ENCODE results near the gene SMURF2. TPM values are rescaled to one million over a fixed set of nuclear protein-coding genes. Genes with fewer than 3 reads are reported as not detected.

Gene SMURF2
- total and polyA plus RNA-seq, 11 donors, result 3.6 to 17.5 (median 12.2) TPM

DNA sequence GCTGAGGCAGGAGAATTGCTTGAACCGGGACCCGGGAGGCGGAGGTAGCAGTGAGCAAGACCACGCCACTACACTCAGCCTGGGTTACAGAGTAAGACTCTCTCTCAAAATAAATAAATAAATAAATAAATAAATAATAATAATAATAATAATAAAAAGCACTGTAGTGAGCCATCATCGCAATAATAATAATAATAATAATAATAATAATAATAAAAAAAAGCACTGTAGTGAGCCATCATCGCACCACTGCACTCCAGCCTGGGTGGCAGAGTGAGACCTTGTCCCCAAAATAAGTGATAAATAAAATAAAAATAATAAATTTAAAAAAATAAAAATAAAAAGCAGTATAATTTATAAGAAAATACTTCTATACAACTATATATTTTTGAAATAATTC is 40.3 kb downstream of the SMURF2 start:
- ATAC-seq (no peak), DNase-seq (no peak)
- WGBS, 4 donors, result 98 to 99% (median 98%) methylated on average over 6 of the region's 6 CpGs
- TF ChIP-seq, protein P1, sequence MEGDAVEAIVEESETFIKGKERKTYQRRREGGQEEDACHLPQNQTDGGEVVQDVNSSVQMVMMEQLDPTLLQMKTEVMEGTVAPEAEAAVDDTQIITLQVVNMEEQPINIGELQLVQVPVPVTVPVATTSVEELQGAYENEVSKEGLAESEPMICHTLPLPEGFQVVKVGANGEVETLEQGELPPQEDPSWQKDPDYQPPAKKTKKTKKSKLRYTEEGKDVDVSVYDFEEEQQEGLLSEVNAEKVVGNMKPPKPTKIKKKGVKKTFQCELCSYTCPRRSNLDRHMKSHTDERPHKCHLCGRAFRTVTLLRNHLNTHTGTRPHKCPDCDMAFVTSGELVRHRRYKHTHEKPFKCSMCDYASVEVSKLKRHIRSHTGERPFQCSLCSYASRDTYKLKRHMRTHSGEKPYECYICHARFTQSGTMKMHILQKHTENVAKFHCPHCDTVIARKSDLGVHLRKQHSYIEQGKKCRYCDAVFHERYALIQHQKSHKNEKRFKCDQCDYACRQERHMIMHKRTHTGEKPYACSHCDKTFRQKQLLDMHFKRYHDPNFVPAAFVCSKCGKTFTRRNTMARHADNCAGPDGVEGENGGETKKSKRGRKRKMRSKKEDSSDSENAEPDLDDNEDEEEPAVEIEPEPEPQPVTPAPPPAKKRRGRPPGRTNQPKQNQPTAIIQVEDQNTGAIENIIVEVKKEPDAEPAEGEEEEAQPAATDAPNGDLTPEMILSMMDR (IDR thresholded peaks at IDR 0.05), result no peak
- TF ChIP-seq POLR2A (IDR thresholded peaks at IDR 0.05), result no peak
- peaks cover 0 to 3% (median 0%) of the 10 kb centered on the region in 9 donors for H3K36me3 ChIP-seq
- peaks cover 0 to 43% (median 19%) of the 10 kb centered on the region in 12 donors for H3K4me1 ChIP-seq
- H3K9me3 ChIP-seq, result no peaks in the 10 kb centered on the region
- no peak overlapping the region for H3K27ac ChIP-seq
- no peak overlapping the region for H3K4me3 ChIP-seq
- intact Hi-C loops (cut with DNase I), result no loop called here
- no peaks in the 10 kb centered on the region for H3K27me3 ChIP-seq

DNA sequence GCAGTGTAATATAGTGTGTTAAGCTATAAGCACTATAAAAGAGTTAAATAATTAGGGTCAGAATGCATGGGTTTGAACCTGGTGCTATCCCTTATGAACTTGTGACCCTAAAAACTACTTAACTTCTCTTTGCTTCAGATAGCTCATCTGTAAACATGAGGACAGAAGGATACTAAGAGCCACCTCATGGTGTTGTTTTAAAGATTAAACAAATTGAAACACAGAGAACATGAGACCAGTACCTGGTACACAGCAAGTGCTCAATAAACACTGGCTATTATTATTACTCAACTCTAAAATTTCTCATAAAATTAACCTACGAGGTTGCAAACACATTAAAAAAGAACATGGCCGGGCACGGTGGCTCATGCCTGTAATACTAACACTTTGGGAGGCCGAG is 43.3 kb downstream of the SMURF2 start:
- Histone ChIP-seq H3K9me3 (no peaks in the 10 kb centered on the region), H3K4me1 (peaks cover 0 to 51% (median 34%) of the 10 kb centered on the region in 12 donors), H3K27me3 (no peaks in the 10 kb centered on the region), H3K36me3 (no peaks in the 10 kb centered on the region), H3K4me3 (no peak overlapping the region), H3K27ac (no peak overlapping the region)
- DNase-seq (no peak), ATAC-seq (no peak)
- intact Hi-C loops (cut with DNase I), result no loop called here
- WGBS, 4 donors, result 94 to 97% (median 96%) methylated on average over 4 of the region's 4 CpGs
- TF ChIP-seq, protein P1 (IDR thresholded peaks at IDR 0.05), result no peak
- TF ChIP-seq POLR2A (IDR thresholded peaks at IDR 0.05), result no peak

DNA sequence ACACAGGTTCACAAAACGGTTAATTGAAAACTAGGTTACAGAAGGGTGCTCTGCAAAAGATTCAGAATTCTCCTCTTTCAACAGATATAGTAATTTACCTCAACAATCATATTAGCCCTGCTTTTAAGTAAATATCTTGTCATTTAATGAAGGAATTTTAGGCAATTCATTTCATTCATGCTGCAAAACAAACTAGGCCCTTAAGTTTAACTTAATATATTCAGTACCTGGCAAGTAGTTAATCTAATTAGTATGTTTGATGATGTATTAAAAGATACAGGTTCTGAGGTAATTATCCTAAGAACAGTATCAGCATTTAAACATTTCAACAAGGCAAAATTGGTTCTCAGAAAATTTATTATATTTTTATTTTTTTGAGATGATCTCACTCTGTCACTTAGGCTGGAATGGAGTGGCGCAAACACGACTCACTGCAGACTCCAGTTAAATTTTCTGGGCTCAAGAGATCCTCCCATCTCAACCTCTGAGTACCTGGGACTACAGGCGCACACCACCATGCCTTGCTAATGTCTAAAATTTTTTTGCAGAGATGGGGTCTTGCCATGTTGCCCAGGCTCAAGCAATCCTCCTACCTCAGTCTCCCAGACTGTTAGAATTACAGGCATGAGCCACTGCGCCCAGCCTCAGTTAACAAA is 44.9 kb downstream of the SMURF2 start:
- no peak for TF ChIP-seq POLR2A (IDR thresholded peaks at IDR 0.05)
- TF ChIP-seq, protein P1 (IDR thresholded peaks at IDR 0.05), result no peak
- WGBS, 4 donors, result 94 to 100% (median 95%) methylated on average over 5 of the region's 5 CpGs
- intact Hi-C loops (cut with DNase I), result no loop called here
- Histone ChIP-seq H3K36me3 (no peaks in the 10 kb centered on the region), H3K27ac (no peak overlapping the region), H3K9me3 (no peaks in the 10 kb centered on the region), H3K4me3 (no peak overlapping the region), H3K4me1 (peaks cover 0 to 46% (median 39%) of the 10 kb centered on the region in 12 donors), H3K27me3 (no peaks in the 10 kb centered on the region)
- no peak for DNase-seq
- no peak for ATAC-seq

DNA sequence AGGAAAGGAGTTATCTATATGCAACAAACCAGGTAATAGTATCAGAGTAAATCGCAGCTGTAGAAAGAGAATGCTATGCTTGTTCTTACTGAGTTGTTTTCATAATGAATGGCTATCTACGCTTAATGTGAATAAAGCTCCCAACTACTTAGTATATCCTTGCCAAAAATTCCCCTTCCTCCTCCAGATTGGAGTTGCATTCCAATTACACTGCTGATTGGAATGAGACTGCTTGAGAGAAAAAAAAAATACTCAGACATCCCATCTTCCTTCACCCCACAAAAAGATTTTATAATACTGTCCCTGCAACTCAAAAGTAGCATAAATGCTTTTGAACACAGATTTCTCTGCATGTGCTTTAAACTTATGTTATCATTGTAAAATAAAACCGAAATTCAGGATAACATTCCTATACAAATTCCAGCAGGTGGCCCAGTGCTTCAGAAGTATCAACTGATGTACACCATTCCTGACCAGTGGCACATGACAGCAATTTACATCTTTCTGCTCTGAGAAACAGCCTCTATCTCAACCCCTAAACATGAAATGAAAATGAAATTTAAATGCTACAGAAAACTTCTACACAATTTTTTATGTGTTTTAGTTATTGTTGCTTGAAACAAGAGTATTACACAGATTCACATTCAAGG is 47.0 kb downstream of the SMURF2 start:
- intact Hi-C loops (cut with DNase I), result no loop called here
- ATAC-seq (peak in 1 of 4 donors; percentile 55), DNase-seq (no peak)
- TF ChIP-seq, protein P1 (IDR thresholded peaks at IDR 0.05), result no peak
- no peak for TF ChIP-seq POLR2A (IDR thresholded peaks at IDR 0.05)
- no peak overlapping the region for H3K4me3 ChIP-seq
- peaks cover 0 to 43% (median 34%) of the 10 kb centered on the region in 12 donors for H3K4me1 ChIP-seq
- peaks cover 0 to 3% (median 0%) of the 10 kb centered on the region in 12 donors for H3K9me3 ChIP-seq
- H3K36me3 ChIP-seq, result no peaks in the 10 kb centered on the region
- WGBS, 4 donors, result 28 to 33% (median 31%) methylated on average over 3 of the region's 3 CpGs
- no peaks in the 10 kb centered on the region for H3K27me3 ChIP-seq
- no peak overlapping the region for H3K27ac ChIP-seq

All from heart left ventricle (tissue), 16 donors.